A549 (cell line): ENCODE measurements around the gene IFNA8. TPM values are rescaled to one million over a fixed set of nuclear protein-coding genes. Genes with fewer than 3 reads are reported as not detected.

ENCODE experiments used
- ATAC-seq, 2 experiments: fragments of 200-7000 bp in 1 of 2; fragments of >200 bp in 1 of 2; cut with Nextera tagmentation in 1 of 2; cut with Tn5 transposase in 1 of 2; 3 replicates each; pipeline versions ENCODE4 v1.8.0 to v1.9.1; 2018 to 2020; ENCODE audit warnings: mild to moderate bottlenecking in 1 of 2, moderate library complexity in 1 of 2
- CTCF ChIA-PET: fragments of 300-600 bp; sonication (Branson Sonifier 250); formaldehyde crosslinking; extraction: SDS; loops from one replicate; lab custom pipeline; 2021; ENCODE audit warnings: antibody characterized with exemption, inconsistent platforms; lab: Yijun Ruan, JAX
- POLR2A ChIA-PET: fragments of 350-600 bp; formaldehyde crosslinking; extraction: SDS; loops from one replicate; lab custom pipeline; 2021; ENCODE audit warnings: antibody characterized with exemption, inconsistent platforms; lab: Yijun Ruan, JAX
- DNase-seq, 2 experiments: peaks; one replicate each; pipeline versions ENCODE4 v3.0.0 to v3.0.0-alpha.2; 2011 to 2016; ENCODE audit warnings: low read depth in 1 of 2, low spot score in 1 of 2
- FAIRE-seq: peaks from 2 replicates; lab custom pipeline; 2011; peaks lifted over from hg19 to GRCh38; lab: Jason Lieb, UNC
- H3K27ac ChIP-seq, 2 experiments: fragments of >200 bp; sonication (Bioruptor Twin); formaldehyde crosslinking; 3 replicates each; pipeline ENCODE4 v1.5.1; 2016 to 2017
- H3K4me1 ChIP-seq: fragments of >200 bp; sonication (Bioruptor Twin); formaldehyde crosslinking; 3 replicates; pipeline ENCODE4 v1.6.1; 2016
- H3K4me2 ChIP-seq: fragments of >200 bp; sonication (Bioruptor Twin); formaldehyde crosslinking; 3 replicates; pipeline ENCODE4 v1.6.1; 2016
- H3K4me3 ChIP-seq: fragments of >200 bp; sonication (Bioruptor Twin); formaldehyde crosslinking; 3 replicates; pipeline ENCODE4 v1.5.1; 2016
- H3K9me3 ChIP-seq: fragments of >200 bp; sonication (Bioruptor Twin); formaldehyde crosslinking; 3 replicates; pipeline ENCODE4 v1.6.1; 2016
- BCL3 ChIP-seq: fragments of >200 bp; sonication (Bioruptor Twin); formaldehyde crosslinking; IDR thresholded peaks from 3 replicates; pipeline ENCODE4 v1.6.1; 2016
- BHLHE40 ChIP-seq: IDR thresholded peaks from 2 replicates; pipeline ENCODE4 v1.6.1; 2012; ENCODE audit warnings: low read depth, low read length, inconsistent platforms
- CBX2 ChIP-seq: fragments of 200-600 bp; sonication (generic); IDR thresholded peaks from 2 replicates; pipeline ENCODE4 v1.6.1; 2016; ENCODE audit warnings: low read depth, mild to moderate bottlenecking, borderline replicate concordance
- CBX8 ChIP-seq: fragments of 200-600 bp; sonication (generic); IDR thresholded peaks from 2 replicates; pipeline ENCODE4 v1.6.1; 2016
- E2F6 ChIP-seq: IDR thresholded peaks from 2 replicates; pipeline ENCODE4 v1.6.1; 2012; ENCODE audit warnings: low read depth, borderline replicate concordance
- EHMT2 ChIP-seq: fragments of 200-600 bp; sonication (generic); IDR thresholded peaks from 2 replicates; pipeline ENCODE4 v1.6.1; 2016; ENCODE audit warnings: antibody characterized with exemption, low read depth, mild to moderate bottlenecking, moderate library complexity
- ELK1 ChIP-seq: fragments of 150-350 bp; IDR thresholded peaks from 2 replicates; pipeline ENCODE4 v1.6.1; 2014; ENCODE audit warnings: low read depth, mild to moderate bottlenecking, low read length
- ESRRA ChIP-seq: fragments of 150-350 bp; IDR thresholded peaks from 2 replicates; pipeline ENCODE4 v1.6.1; 2014; ENCODE audit warnings: mild to moderate bottlenecking, low read length, borderline replicate concordance
- HDAC2 ChIP-seq: fragments of 200-600 bp; sonication (generic); IDR thresholded peaks from 2 replicates; pipeline ENCODE4 v1.6.1; 2016
- HES2 ChIP-seq: fragments of >200 bp; sonication (Bioruptor Twin); formaldehyde crosslinking; IDR thresholded peaks from 2 replicates; pipeline ENCODE4 v1.6.1; 2016
- HOXA7 ChIP-seq: fragments of 250-450 bp; sonication (Bioruptor Pico); IDR thresholded peaks from 2 replicates; pipeline ENCODE4 v1.5.0; 2020; ENCODE audit warnings: mild to moderate bottlenecking, moderate library complexity
- HOXB13 ChIP-seq: fragments of 250-450 bp; sonication (Bioruptor Pico); IDR thresholded peaks from 2 replicates; pipeline ENCODE4 v1.5.0; 2020; ENCODE audit warnings: low read depth, mild to moderate bottlenecking, moderate library complexity
- KDM1A ChIP-seq: fragments of 200-600 bp; sonication (generic); IDR thresholded peaks from 2 replicates; pipeline ENCODE4 v1.6.1; 2016; ENCODE audit warnings: low read depth, mild to moderate bottlenecking
- KDM5A ChIP-seq: fragments of 200-600 bp; sonication (generic); IDR thresholded peaks from 2 replicates; pipeline ENCODE4 v1.6.1; 2016; ENCODE audit warnings: antibody characterized with exemption, mild to moderate bottlenecking
- MAX ChIP-seq: IDR thresholded peaks from 2 replicates; pipeline ENCODE4 v1.6.1; 2012
- MAZ ChIP-seq: fragments of 150-350 bp; IDR thresholded peaks from 2 replicates; pipeline ENCODE4 v1.6.1; 2014; ENCODE audit warnings: antibody characterized with exemption, low read depth, low read length, borderline replicate concordance
- MYC ChIP-seq: IDR thresholded peaks from 2 replicates; pipeline ENCODE4 v1.6.1; 2012; ENCODE audit warnings: mild to moderate bottlenecking, inconsistent platforms, low read length, improper control_type of control experiment, borderline replicate concordance
- NR3C1 ChIP-seq: fragments of >200 bp; sonication (Bioruptor Twin); formaldehyde crosslinking; IDR thresholded peaks from 3 replicates; pipeline ENCODE4 v1.6.1; 2017
- POLR2A ChIP-seq: IDR thresholded peaks from 2 replicates; pipeline ENCODE4 v1.6.1; 2012; ENCODE audit warnings: mild to moderate bottlenecking, low read length
- POLR2AphosphoS2 ChIP-seq: conservative IDR thresholded peaks from 2 replicates; pipeline ENCODE4 v1.6.1; 2012; ENCODE audit warnings: low read length, improper control_type of control experiment, inconsistent platforms
- RAD21 ChIP-seq, 2 experiments: fragments of >200 bp in 1 of 2; sonication (Bioruptor Twin) in 1 of 2; formaldehyde crosslinking in 1 of 2; IDR thresholded peaks in 1 of 2; conservative IDR thresholded peaks in 1 of 2; 2 replicates in 1 of 2; 3 replicates in 1 of 2; pipeline ENCODE4 v1.6.1; 2012 to 2018; ENCODE audit warnings: inconsistent platforms in 1 of 2
- RCOR1 ChIP-seq: fragments of 150-350 bp; IDR thresholded peaks from 2 replicates; pipeline ENCODE4 v1.6.1; 2014; ENCODE audit warnings: antibody characterized with exemption, low read length, low read depth
- REST ChIP-seq: fragments of 200-600 bp; sonication (generic); IDR thresholded peaks from 2 replicates; pipeline ENCODE4 v1.6.1; 2016; ENCODE audit warnings: antibody characterized with exemption, mild to moderate bottlenecking, moderate library complexity
- TP53 ChIP-seq: fragments of 250-450 bp; sonication (Bioruptor Pico); IDR thresholded peaks from 2 replicates; pipeline ENCODE4 v1.5.0; 2021; ENCODE audit warnings: mild to moderate bottlenecking, moderate library complexity
- ZFP36 ChIP-seq: fragments of 450-650 bp; IDR thresholded peaks from 2 replicates; pipeline ENCODE4 v1.6.1; 2014; ENCODE audit warnings: borderline replicate concordance; ENCODE audit not compliant: partially characterized antibody
- ZSCAN20 ChIP-seq: fragments of 250-450 bp; sonication (Bioruptor Pico); IDR thresholded peaks from 2 replicates; pipeline ENCODE4 v1.8.0; 2022; ENCODE audit warnings: mild to moderate bottlenecking, moderate library complexity
- WGBS: methylation state at CpG from one replicate; pipeline ENCODE4 v1.1.6; 2017; ENCODE audit errors: missing lambda C conversion rate; 5-methylcytosine and 5-hydroxymethylcytosine counted together
- polyA plus RNA-seq, 4 experiments: library from polyadenylated mRNA; depleted of rRNA in 3 of 4; stranded (reverse); fragments of >200 nt; fragmentation: RNase III in 1 of 4; extraction: RNeasy Plus Mini Kit Qiagen cat#74134 plus additional on column Dnase treatment in 1 of 4; gene quantifications; 2 replicates in 3 of 4; 3 replicates in 1 of 4; pipeline ENCODE4 v1.2.3, GENCODE V29; 2011 to 2017

The IFNA8 gene
- polyA plus RNA-seq, 2 of the 4 experiments (the other 2 are of a cell fraction): not detected

- FAIRE-seq (no peak), ATAC-seq (peak; percentile 90 to 97), DNase-seq (peak; percentile 33 to 48)
- Histone ChIP-seq H3K4me3 (peak overlapping the region; percentile 52), H3K27ac (peak overlapping the region in 1 of 2 experiments; percentile 55; a peak in 3 of 6 replicates), H3K9me3 (no peaks in the 10 kb centered on the region), H3K4me1 (no peaks in the 10 kb centered on the region), H3K4me2 (peak overlapping the region; percentile 96)
- CTCF ChIA-PET: interaction anchor here (0.6 to 2.2 kb wide), 11 partner anchors 8 to 220 kb away, joined by 3 to 6 read pairs (median 4); no protein-coding TSS in a partner anchor
- TF ChIP-seq RAD21 (conservative IDR thresholded peaks at IDR 0.05 in 1 of 2, IDR thresholded peaks at IDR 0.05 in 1 of 2) (peak; percentile 5 to 32; a peak in 2 of 5 replicates), E2F6 (0 out of 2 replicates have a peak, but pooled peaks have one; percentile 40), MAX (peak; percentile 58; the same call in 1 of the 2 replicates), HOXB13 (CRISPR knock-in tag) (no peak)
- POLR2A ChIA-PET: interaction anchor here (1.1 kb wide), 1 partner anchor 67 kb away, joined by 3 read pairs; the partner anchor contains the start of gene KLHL9
- 4% methylated on average over 41 of the region's 53 CpGs for WGBS
Observed at GRCh38 chr9:21402386-21403251, 6.3 kb upstream of the IFNA8 start.

GRCh38 chr9:21404146-21404545, 4.8 kb upstream of the IFNA8 start:
- CTCF ChIA-PET: interaction anchor here (1.4 to 2.2 kb wide), 2 partner anchors 30 to 152 kb away, joined by 4 to 6 read pairs; no protein-coding TSS in a partner anchor
- FAIRE-seq (no peak), ATAC-seq (no peak), DNase-seq (no peak)
- 69% methylated on average over 3 of the region's 3 CpGs for WGBS
- Histone ChIP-seq H3K4me1 (no peaks in the 10 kb centered on the region), H3K4me2 (no peak overlapping the region), H3K9me3 (no peaks in the 10 kb centered on the region), H3K27ac (no peak overlapping the region), H3K4me3 (no peak overlapping the region)
- TF ChIP-seq MAZ: no peak
- no peak for TF ChIP-seq RAD21 (conservative IDR thresholded peaks at IDR 0.05 in 1 of 2, IDR thresholded peaks at IDR 0.05 in 1 of 2)
- no peak for TF ChIP-seq CBX2
- no peak for TF ChIP-seq NR3C1
- no peak for TF ChIP-seq BCL3
- TF ChIP-seq BHLHE40: no peak
- no peak for TF ChIP-seq ZSCAN20
- no peak for TF ChIP-seq HOXB13 (CRISPR knock-in tag)
- TF ChIP-seq KDM5A: no peak
- no peak for TF ChIP-seq ZFP36
- TF ChIP-seq MAX: no peak
- TF ChIP-seq HOXA7 (CRISPR knock-in tag): no peak
- TF ChIP-seq POLR2A: no peak
- TF ChIP-seq KDM1A: no peak
- no peak for TF ChIP-seq POLR2AphosphoS2
- POLR2A ChIA-PET: no interaction called here

GRCh38 chr9:21412107-21412506, 3.2 kb downstream of the IFNA8 start:
- Histone ChIP-seq H3K4me2 (no peak overlapping the region), H3K9me3 (no peaks in the 10 kb centered on the region), H3K27ac (no peak overlapping the region), H3K4me1 (peaks cover 24% of the 10 kb centered on the region), H3K4me3 (no peak overlapping the region)
- ChIA-PET CTCF (interaction anchor here (0.6 kb wide), 1 partner anchor 172 kb away, joined by 3 read pairs; the partner anchor contains the start of gene IFNA14), POLR2A (no interaction called here)
- ATAC-seq (no peak), DNase-seq (no peak), FAIRE-seq (no peak)
- TF ChIP-seq MYC (no peak), REST (no peak), ELK1 (no peak), ESRRA (no peak), HDAC2 (no peak), EHMT2 (no peak), TP53 (CRISPR knock-in tag) (no peak), HES2 (no peak), RCOR1 (no peak), NR3C1 (no peak), CBX8 (no peak)
